GM23248 (cell line): ENCODE results near the gene ENG.

Experiments used
- EZH2 ChIP-seq: fragments of 200-600 bp; sonication (generic); IDR thresholded peaks from 2 replicates; pipeline ENCODE4 v1.6.1; 2018; ENCODE audit warnings: antibody characterized with exemption, mild to moderate bottlenecking; ENCODE audit not compliant: insufficient read depth, poor library complexity, severe bottlenecking
- EZH2phosphoT487 ChIP-seq: fragments of 200-600 bp; sonication (generic); IDR thresholded peaks from 2 replicates; pipeline ENCODE4 v1.6.1; 2018; ENCODE audit warnings: antibody characterized with exemption, moderate library complexity, mild to moderate bottlenecking, low read depth; ENCODE audit not compliant: insufficient read depth

DNA sequence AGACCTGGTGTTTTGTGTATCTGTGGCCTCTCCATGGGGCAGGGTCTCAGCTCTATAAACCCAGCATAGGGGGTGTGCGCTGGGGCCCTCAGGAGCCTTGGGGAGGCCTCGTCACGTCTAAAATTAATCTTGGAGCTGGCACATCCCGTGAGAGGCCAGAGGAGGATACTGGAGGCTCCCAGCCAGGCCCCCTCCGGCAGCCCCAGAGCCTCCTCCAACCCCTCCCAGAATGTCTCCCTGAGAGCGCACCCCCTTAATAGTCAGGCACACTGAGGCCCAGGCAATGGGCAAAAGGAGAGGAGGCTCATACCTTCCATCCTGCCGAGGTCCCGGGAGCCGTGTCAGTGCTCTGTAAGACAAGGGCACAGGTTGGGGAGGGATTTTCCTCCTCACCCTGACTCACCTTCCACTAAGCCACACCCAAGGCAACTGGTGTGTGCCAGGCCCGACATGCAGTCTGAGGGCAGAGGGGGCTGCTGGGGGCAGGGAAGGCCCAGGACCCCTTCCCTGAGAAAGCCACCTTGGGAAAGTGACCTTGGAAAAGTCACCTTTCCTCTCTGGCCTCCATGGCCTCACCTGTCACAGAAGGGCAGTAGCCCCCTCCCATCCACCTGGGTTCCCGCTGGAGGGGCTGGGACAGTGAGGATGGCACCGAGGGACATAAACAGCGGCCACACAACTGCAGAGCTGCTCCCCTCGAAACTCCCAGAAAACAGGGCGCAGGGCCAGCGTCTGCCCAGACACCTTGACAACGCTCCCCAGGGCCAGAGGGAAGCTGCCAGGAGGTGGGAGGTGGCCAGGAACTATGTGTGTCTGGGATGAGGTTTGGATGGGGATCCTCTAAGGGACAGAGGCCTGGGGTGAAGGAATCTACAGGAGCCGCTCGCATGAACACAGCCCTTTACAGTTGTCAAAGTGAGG lies 20.1 kb upstream of the ENG start:
- TF ChIP-seq EZH2phosphoT487 (no peak), EZH2 (no peak)
